Neural progenitor cell (in vitro differentiated cells): ENCODE measurements around the gene KRTAP12-1.

Experiments
- EZH2phosphoT487 ChIP-seq: fragments of 200-600 bp; sonication (generic); IDR thresholded peaks from 2 replicates; pipeline ENCODE4 v1.6.1; 2017; ENCODE audit warnings: antibody characterized with exemption
- TF ChIP-seq, protein P1 (sequence below): fragments of 200-600 bp; sonication (generic); IDR thresholded peaks from 2 replicates; pipeline ENCODE4 v1.5.1; 2017; ENCODE audit warnings: antibody characterized with exemption, mild to moderate bottlenecking

DNA sequence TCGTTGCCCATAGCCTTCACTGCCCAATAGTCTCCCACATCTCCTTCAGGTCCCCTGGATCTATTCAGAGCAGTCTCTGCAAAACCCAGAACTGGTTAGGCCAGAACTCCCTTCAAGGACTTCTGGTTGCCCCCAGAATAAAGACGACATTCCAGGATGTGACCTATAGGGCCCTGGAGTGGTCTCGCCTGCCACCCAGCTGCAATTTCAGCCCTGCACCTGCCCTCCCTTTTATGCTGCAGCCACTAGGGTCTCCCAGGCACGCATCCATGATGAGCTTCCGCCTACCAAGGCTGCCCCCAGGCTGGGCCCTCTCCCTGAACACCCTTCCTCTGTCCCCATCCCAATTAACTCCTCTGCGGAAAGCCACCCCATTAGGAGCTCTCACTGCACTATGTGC is 36.6 kb upstream of the KRTAP12-1 start:
- TF ChIP-seq, protein P1, sequence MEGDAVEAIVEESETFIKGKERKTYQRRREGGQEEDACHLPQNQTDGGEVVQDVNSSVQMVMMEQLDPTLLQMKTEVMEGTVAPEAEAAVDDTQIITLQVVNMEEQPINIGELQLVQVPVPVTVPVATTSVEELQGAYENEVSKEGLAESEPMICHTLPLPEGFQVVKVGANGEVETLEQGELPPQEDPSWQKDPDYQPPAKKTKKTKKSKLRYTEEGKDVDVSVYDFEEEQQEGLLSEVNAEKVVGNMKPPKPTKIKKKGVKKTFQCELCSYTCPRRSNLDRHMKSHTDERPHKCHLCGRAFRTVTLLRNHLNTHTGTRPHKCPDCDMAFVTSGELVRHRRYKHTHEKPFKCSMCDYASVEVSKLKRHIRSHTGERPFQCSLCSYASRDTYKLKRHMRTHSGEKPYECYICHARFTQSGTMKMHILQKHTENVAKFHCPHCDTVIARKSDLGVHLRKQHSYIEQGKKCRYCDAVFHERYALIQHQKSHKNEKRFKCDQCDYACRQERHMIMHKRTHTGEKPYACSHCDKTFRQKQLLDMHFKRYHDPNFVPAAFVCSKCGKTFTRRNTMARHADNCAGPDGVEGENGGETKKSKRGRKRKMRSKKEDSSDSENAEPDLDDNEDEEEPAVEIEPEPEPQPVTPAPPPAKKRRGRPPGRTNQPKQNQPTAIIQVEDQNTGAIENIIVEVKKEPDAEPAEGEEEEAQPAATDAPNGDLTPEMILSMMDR, result peak; percentile 44
- no peak for TF ChIP-seq EZH2phosphoT487
